RWPE1 (cell line): Measurements from ENCODE around the gene TPO.

Source experiments
- CTCF ChIA-PET: fragments of 350-600 bp; sonication (Branson Sonifier 250); formaldehyde crosslinking; extraction: SDS; loops from one replicate; lab custom pipeline; 2021; lab: Yijun Ruan, JAX
- POLR2A ChIA-PET: fragments of 400-600 bp; formaldehyde crosslinking; extraction: SDS; loops from one replicate; lab custom pipeline; 2020; ENCODE audit warnings: antibody characterized with exemption; ENCODE audit not compliant: low non-redundant PET; lab: Yijun Ruan, JAX
- DNase-seq: peaks from one replicate; pipeline ENCODE4 v3.0.0; 2012; ENCODE audit warnings: low spot score
- H3K27ac ChIP-seq: fragments of 450-650 bp; 2 replicates; pipeline ENCODE4 v1.5.1; 2017
- CTCF ChIP-seq: fragments of 450-650 bp; conservative IDR thresholded peaks from 2 replicates; pipeline ENCODE4 v1.5.1; 2017; ENCODE audit warnings: low read depth, mild to moderate bottlenecking

Gene TPO

DNA sequence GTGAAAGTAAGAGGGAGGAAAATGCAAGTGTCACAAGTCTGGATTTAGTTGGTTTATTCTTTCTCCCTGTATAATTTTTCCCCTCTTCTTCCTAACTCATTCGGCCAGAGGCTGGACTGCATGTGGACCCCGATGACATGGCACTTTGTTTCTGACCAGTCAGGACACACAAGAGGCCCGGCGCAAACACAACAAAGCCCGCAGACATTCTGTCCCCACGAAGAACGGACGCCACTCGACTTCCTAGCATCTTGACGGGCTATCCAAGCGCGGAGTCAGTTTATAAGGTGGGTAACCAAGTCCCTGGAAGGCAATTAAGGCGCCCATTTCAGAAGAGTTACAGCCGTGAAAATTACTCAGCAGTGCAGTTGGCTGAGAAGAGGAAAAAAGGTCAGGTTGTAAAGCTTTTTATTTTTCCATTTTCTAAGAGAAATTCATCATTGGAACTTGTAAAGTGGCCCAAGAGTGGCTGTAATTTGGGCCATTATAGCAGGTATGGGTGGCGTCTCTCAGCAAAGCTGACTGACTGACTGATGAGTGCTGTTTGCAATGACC lies at the start of gene TPO:
TSS of gene TPO (plus strand) at position 308 of the 555 bp plus-strand sequence. CDS start 946 bp downstream, outside the sequence.
- no peak within 1 kb of the TSS for H3K27ac ChIP-seq
- ChIA-PET POLR2A (no interaction called here), CTCF (no interaction called here)
- no peak for TF ChIP-seq CTCF
- DNase-seq, result no peak

DNA sequence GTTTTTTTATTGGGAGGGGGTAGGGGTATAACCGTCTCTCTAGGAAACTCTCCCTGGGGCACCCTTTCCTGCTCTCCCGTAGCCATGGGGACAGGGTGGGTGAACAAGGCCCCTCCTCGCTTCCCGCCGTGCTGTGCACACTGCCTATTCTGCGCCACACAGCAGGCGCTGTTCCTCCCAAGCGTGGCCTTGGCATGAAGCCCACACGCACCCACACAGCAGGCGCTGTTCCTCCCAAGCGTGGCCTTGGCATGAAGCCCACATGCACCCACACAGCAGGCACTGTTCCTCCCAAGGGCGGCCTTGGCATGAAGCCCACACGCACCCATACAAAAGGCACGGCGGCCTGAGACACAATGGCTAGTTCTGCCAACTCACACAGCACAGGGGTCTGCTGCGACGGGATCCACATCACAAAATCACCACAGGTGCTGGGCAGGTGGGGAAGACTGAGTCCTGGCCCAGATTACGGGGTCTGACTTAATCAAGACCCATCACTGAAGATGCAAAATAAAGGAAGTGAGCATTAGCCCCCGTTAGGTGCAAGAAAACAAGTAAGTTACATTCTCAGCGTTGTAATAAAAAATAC lies 46.6 kb upstream of the TPO start:
- POLR2A ChIA-PET, result no interaction called here
- no peak for DNase-seq
- H3K27ac ChIP-seq, result no peak overlapping the region
- TF ChIP-seq CTCF, result no peak
- CTCF ChIA-PET, result interaction anchor here (0.6 kb wide), 1 partner anchor 11 kb away, joined by 3 read pairs; no protein-coding TSS in a partner anchor

- no peak overlapping the region for H3K27ac ChIP-seq
- no peak for DNase-seq
- no peak for TF ChIP-seq CTCF
- ChIA-PET POLR2A (no interaction called here), CTCF (no interaction called here)
These were observed 45.7 kb upstream of the TPO start for GRCh38 chr2:1367601-1368000.

GRCh38 chr2:1369905-1370304 lies 43.4 kb upstream of the TPO start:
- ChIA-PET POLR2A (no interaction called here), CTCF (interaction anchor here (0.6 kb wide), 1 partner anchor 306 kb away, joined by 3 read pairs; no protein-coding TSS in a partner anchor)
- no peak for TF ChIP-seq CTCF
- H3K27ac ChIP-seq, result no peak overlapping the region
- DNase-seq, result no peak

- DNase-seq, result no peak
- POLR2A ChIA-PET, result no interaction called here
- TF ChIP-seq CTCF, result no peak
- CTCF ChIA-PET, result no interaction called here
- H3K27ac ChIP-seq, result no peak overlapping the region
These were observed 42.8 kb upstream of the TPO start for GRCh38 chr2:1370461-1370860.

- H3K27ac ChIP-seq, result no peak overlapping the region
- ChIA-PET POLR2A (no interaction called here), CTCF (no interaction called here)
- DNase-seq, result no peak
- no peak for TF ChIP-seq CTCF
These were observed 42.2 kb upstream of the TPO start for GRCh38 chr2:1371082-1371481.
